H9 (cell line): Measurements from ENCODE around the gene GRID2. TPM values are rescaled to one million over a fixed set of nuclear protein-coding genes. Genes with fewer than 3 reads are reported as not detected.

Experiments used
- DNase-seq: peaks from one replicate; pipeline ENCODE4 v3.0.0-alpha.2; 2017
- H2AFZ ChIP-seq: one replicate; pipeline ENCODE4 v1.6.1; 2013; ENCODE audit warnings: mild to moderate bottlenecking, low read length, control low read depth, moderate library complexity
- H2AK5ac ChIP-seq: 2 replicates; pipeline ENCODE4 v1.6.1; 2013; ENCODE audit warnings: low read length, control low read depth, mixed read lengths; ENCODE audit not compliant: insufficient read length
- H2BK120ac ChIP-seq: one replicate; pipeline ENCODE4 v1.6.1; 2013; ENCODE audit warnings: low read depth, mild to moderate bottlenecking, low read length, control low read depth, inconsistent platforms; ENCODE audit not compliant: poor library complexity, severe bottlenecking
- H2BK12ac ChIP-seq: 2 replicates; pipeline ENCODE4 v1.6.1; 2013; ENCODE audit warnings: low read length, control low read depth, mixed read lengths, low read depth; ENCODE audit not compliant: insufficient read length
- H2BK15ac ChIP-seq: 2 replicates; pipeline ENCODE4 v1.6.1; 2013; ENCODE audit warnings: low read depth, low read length, control low read depth
- H2BK20ac ChIP-seq: one replicate; pipeline ENCODE4 v1.6.1; 2013; ENCODE audit warnings: low read depth, mild to moderate bottlenecking, low read length, control low read depth, inconsistent platforms; ENCODE audit not compliant: poor library complexity, severe bottlenecking
- H2BK5ac ChIP-seq: 2 replicates; pipeline ENCODE4 v1.6.1; 2013; ENCODE audit warnings: low read length, control low read depth, mixed read lengths; ENCODE audit not compliant: insufficient read length
- H3K14ac ChIP-seq: 2 replicates; pipeline ENCODE4 v1.6.1; 2013; ENCODE audit warnings: low read length, control low read depth; ENCODE audit not compliant: insufficient read depth
- H3K18ac ChIP-seq: 2 replicates; pipeline ENCODE4 v1.6.1; 2013; ENCODE audit warnings: low read depth, mild to moderate bottlenecking, mixed read lengths, low read length, control low read depth; ENCODE audit not compliant: insufficient read length
- H3K23ac ChIP-seq: 2 replicates; pipeline ENCODE4 v1.6.1; 2013; ENCODE audit warnings: low read length, control low read depth, mixed read lengths, low read depth; ENCODE audit not compliant: insufficient read length
- H3K23me2 ChIP-seq: 2 replicates; pipeline ENCODE4 v1.6.1; 2013; ENCODE audit warnings: low read depth, mild to moderate bottlenecking, mixed read lengths, low read length, control low read depth; ENCODE audit not compliant: insufficient read length, poor library complexity, severe bottlenecking
- H3K27ac ChIP-seq: 2 replicates; pipeline ENCODE4 v1.5.1; 2013; ENCODE audit warnings: low read length, control low read depth, mixed read lengths, low read depth; ENCODE audit not compliant: insufficient read length
- H3K27me3 ChIP-seq: 2 replicates; pipeline ENCODE4 v1.6.1; 2013; ENCODE audit warnings: low read length, control low read depth, inconsistent platforms; ENCODE audit not compliant: insufficient read depth
- H3K4ac ChIP-seq: 2 replicates; pipeline ENCODE4 v1.6.1; 2013; ENCODE audit warnings: low read depth, mild to moderate bottlenecking, control low read depth, inconsistent platforms, low read length, moderate library complexity
- H3K4me1 ChIP-seq: 2 replicates; pipeline ENCODE4 v1.6.1; 2013; ENCODE audit warnings: low read length, control low read depth, inconsistent platforms; ENCODE audit not compliant: insufficient read depth
- H3K4me2 ChIP-seq: 2 replicates; pipeline ENCODE4 v1.6.1; 2013; ENCODE audit warnings: low read length, control low read depth, mixed read lengths; ENCODE audit not compliant: insufficient read length, insufficient read depth
- H3K56ac ChIP-seq: 2 replicates; pipeline ENCODE4 v1.6.1; 2013; ENCODE audit warnings: low read depth, mild to moderate bottlenecking, mixed read lengths, low read length, control low read depth; ENCODE audit not compliant: insufficient read length
- H3K79me1 ChIP-seq: 2 replicates; pipeline ENCODE4 v1.6.1; 2013; ENCODE audit warnings: low read depth, mild to moderate bottlenecking, moderate library complexity, low read length, control low read depth, inconsistent platforms; ENCODE audit not compliant: insufficient read depth, poor library complexity, severe bottlenecking
- H3K79me2 ChIP-seq: 2 replicates; pipeline ENCODE4 v1.6.1; 2013; ENCODE audit warnings: low read length, control low read depth, inconsistent platforms; ENCODE audit not compliant: insufficient read depth
- H3K9ac ChIP-seq: 2 replicates; pipeline ENCODE4 v1.6.1; 2013; ENCODE audit warnings: low read length, control low read depth, mixed read lengths; ENCODE audit not compliant: insufficient read length; ENCODE audit errors: extremely low read depth
- H3K9me3 ChIP-seq: one replicate; pipeline ENCODE4 v1.6.1; 2013; ENCODE audit warnings: low read depth, low read length, inconsistent platforms; ENCODE audit not compliant: control insufficient read depth
- H3T11ph ChIP-seq: one replicate; pipeline ENCODE4 v1.6.1; 2013; ENCODE audit warnings: mild to moderate bottlenecking, low read length, control low read depth, inconsistent platforms
- H4K20me1 ChIP-seq: one replicate; pipeline ENCODE4 v1.6.1; 2013; ENCODE audit not compliant: control insufficient read depth, insufficient read length, insufficient read depth
- H4K5ac ChIP-seq: 2 replicates; pipeline ENCODE4 v1.6.1; 2013; ENCODE audit warnings: low read depth, mild to moderate bottlenecking, mixed read lengths, low read length, control low read depth; ENCODE audit not compliant: insufficient read length
- H4K8ac ChIP-seq: replicated peaks from 2 replicates; pipeline ENCODE4 v1.6.1; 2013; ENCODE audit warnings: low read length, control low read depth, mixed read lengths, low read depth; ENCODE audit not compliant: insufficient read length
- H4K91ac ChIP-seq: 2 replicates; pipeline ENCODE4 v1.6.1; 2013; ENCODE audit warnings: low read depth, mild to moderate bottlenecking, moderate library complexity, mixed read lengths, low read length, control low read depth; ENCODE audit not compliant: insufficient read length
- H3K27ac Mint-ChIP-seq, 3 experiments: 2 replicates in 2 of 3; 3 replicates in 1 of 3; pipeline ENCODE4 v1.8.0; 2020 to 2021; ENCODE audit warnings: mixed read lengths in 3 of 3, mild to moderate bottlenecking in 1 of 3, moderate library complexity in 1 of 3
- H3K27me3 Mint-ChIP-seq: 2 replicates; pipeline ENCODE4 v1.8.0; 2021; ENCODE audit warnings: low read depth, mild to moderate bottlenecking, moderate library complexity, mixed read lengths
- H3K36me3 Mint-ChIP-seq, 3 experiments: 2 replicates in 2 of 3; 3 replicates in 1 of 3; pipeline ENCODE4 v1.8.0; 2020 to 2021; ENCODE audit warnings: low read depth in 3 of 3, mixed read lengths in 3 of 3; ENCODE audit not compliant: insufficient read depth in 1 of 3
- H3K4me1 Mint-ChIP-seq, 2 experiments: 2 replicates each; pipeline ENCODE4 v1.8.0; 2020; ENCODE audit warnings: mixed read lengths in 2 of 2
- H3K4me3 Mint-ChIP-seq, 2 experiments: 2 replicates in 1 of 2; 3 replicates in 1 of 2; pipeline ENCODE4 v1.8.0; 2020 to 2021; ENCODE audit warnings: mild to moderate bottlenecking in 2 of 2, mixed read lengths in 2 of 2, moderate library complexity in 1 of 2
- H3K9me3 Mint-ChIP-seq, 2 experiments: 2 replicates in 1 of 2; 3 replicates in 1 of 2; pipeline ENCODE4 v1.8.0; 2020; ENCODE audit warnings: mild to moderate bottlenecking in 2 of 2, mixed read lengths in 2 of 2, moderate library complexity in 1 of 2
- WGBS: extraction: QIAGEN DNeasy Blood & Tissue Kit; methylation state at CpG from one replicate; pipeline ENCODE4 v1.1.7; 2013; ENCODE audit warnings: missing lambda C conversion rate, low lambda C conversion rate, mixed read lengths; ENCODE audit not compliant: insufficient read length; ENCODE audit errors: extremely low coverage; 5-methylcytosine and 5-hydroxymethylcytosine counted together
- total RNA-seq: library from RNA; stranded (reverse); gene quantifications from 2 replicates; pipeline ENCODE4 v1.2.1, GENCODE V29; 2021
- TF ChIP-seq, protein P1 (sequence below): fragments of 200-600 bp; sonication (generic); conservative IDR thresholded peaks from 3 replicates; pipeline ENCODE4 v1.8.0; 2021; ENCODE audit warnings: antibody characterized with exemption, mild to moderate bottlenecking

GRID2 gene
- total RNA-seq, 1 experiment from 2014 or later, result 21.8 TPM

DNA sequence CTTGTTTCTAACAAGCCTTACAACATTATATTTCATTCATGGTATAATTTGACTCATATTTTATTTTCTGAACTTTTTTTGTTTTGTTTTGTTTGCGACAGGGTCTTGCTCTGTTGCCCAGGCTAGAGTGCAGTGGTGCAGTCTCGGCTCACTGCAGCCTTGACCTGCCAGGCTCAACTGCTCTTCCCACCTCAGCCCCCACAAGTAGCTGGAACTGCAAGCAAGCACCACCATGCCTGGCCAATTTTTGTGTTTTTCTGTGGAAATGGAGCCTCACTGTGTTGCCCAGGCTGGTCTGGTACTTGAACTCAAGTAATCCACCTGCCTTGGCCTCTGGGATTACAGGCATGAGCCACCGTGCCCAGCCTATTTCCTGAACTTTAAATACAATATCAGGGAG lies 42.5 kb downstream of the GRID2 start:
- Histone ChIP-seq H3K56ac (no peak overlapping the region), H3K9me3 (no peaks in the 10 kb centered on the region), H3K79me2 (no peaks in the 10 kb centered on the region), H3K18ac (no peak overlapping the region), H3K4me1 (no peaks in the 10 kb centered on the region), H4K5ac (no peak overlapping the region), H3K14ac (no peak overlapping the region), H3K79me1 (no peaks in the 10 kb centered on the region), H2BK20ac (no peak overlapping the region), H2BK5ac (no peak overlapping the region), H3K27me3 (no peaks in the 10 kb centered on the region), H4K20me1 (no peaks in the 10 kb centered on the region), H3K27ac (no peak overlapping the region), H2AK5ac (no peak overlapping the region), H2AFZ (no peak overlapping the region), H4K91ac (no peak overlapping the region), H3K4ac (no peak overlapping the region), H2BK15ac (no peak overlapping the region), H2BK12ac (no peak overlapping the region), H3K23me2 (no peaks in the 10 kb centered on the region), H3K4me2 (no peak overlapping the region), H3K9ac (no peak overlapping the region), H2BK120ac (no peak overlapping the region), H4K8ac (no peak overlapping the region), H3T11ph (no peak overlapping the region), H3K23ac (no peak overlapping the region)
- H3K27me3 Mint-ChIP-seq, result no peaks in the 10 kb centered on the region
- H3K9me3 Mint-ChIP-seq, result no peaks in the 10 kb centered on the region
- WGBS, result no CpG with 5 or more reads among the region's 3 CpGs
- H3K36me3 Mint-ChIP-seq, result peaks cover 0 to 3% (median 0%) of the 10 kb centered on the region in 3 experiments; a peak in 2 of 7 replicates
- no peak overlapping the region for H3K27ac Mint-ChIP-seq
- no peak for DNase-seq
- H3K4me3 Mint-ChIP-seq, result no peak overlapping the region
- TF ChIP-seq, protein P1, sequence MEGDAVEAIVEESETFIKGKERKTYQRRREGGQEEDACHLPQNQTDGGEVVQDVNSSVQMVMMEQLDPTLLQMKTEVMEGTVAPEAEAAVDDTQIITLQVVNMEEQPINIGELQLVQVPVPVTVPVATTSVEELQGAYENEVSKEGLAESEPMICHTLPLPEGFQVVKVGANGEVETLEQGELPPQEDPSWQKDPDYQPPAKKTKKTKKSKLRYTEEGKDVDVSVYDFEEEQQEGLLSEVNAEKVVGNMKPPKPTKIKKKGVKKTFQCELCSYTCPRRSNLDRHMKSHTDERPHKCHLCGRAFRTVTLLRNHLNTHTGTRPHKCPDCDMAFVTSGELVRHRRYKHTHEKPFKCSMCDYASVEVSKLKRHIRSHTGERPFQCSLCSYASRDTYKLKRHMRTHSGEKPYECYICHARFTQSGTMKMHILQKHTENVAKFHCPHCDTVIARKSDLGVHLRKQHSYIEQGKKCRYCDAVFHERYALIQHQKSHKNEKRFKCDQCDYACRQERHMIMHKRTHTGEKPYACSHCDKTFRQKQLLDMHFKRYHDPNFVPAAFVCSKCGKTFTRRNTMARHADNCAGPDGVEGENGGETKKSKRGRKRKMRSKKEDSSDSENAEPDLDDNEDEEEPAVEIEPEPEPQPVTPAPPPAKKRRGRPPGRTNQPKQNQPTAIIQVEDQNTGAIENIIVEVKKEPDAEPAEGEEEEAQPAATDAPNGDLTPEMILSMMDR, result no peak
- H3K4me1 Mint-ChIP-seq, result no peaks in the 10 kb centered on the region
